Breast epithelium (tissue), 3 donors: ENCODE measurements around the gene PDLIM4.

Experiments
- CTCF ChIP-seq, 3 donors: fragments of 450-650 bp; IDR thresholded peaks; one replicate each; pipeline ENCODE4 v1.5.1; 2016 to 2017; ENCODE audit warnings: antibody characterized with exemption in 3 of 3, mild to moderate bottlenecking in 3 of 3, moderate library complexity in 3 of 3
- POLR2A ChIP-seq: fragments of 450-650 bp; IDR thresholded peaks from one replicate; pipeline ENCODE4 v1.6.1; 2016; ENCODE audit warnings: antibody characterized with exemption, mild to moderate bottlenecking, moderate library complexity
- POLR2AphosphoS5 ChIP-seq, 3 donors: sonication (generic); formaldehyde crosslinking; IDR thresholded peaks; one replicate each; pipeline ENCODE4 v1.6.1; 2017; ENCODE audit warnings: antibody characterized with exemption in 3 of 3

- TF ChIP-seq POLR2A (no peak), CTCF (IDR thresholded peaks at IDR 0.05) (no peak), POLR2AphosphoS5 (IDR thresholded peaks at IDR 0.05) (no peak)
Measured at GRCh38 chr5:132210944-132211343, 46.6 kb upstream of the PDLIM4 start.
